HG03159 (cell line): Measurements from ENCODE around the gene IRAK2.
"Not testable (repeated sequence)": the region's sequence is repeated elsewhere in the genome, so short reads cannot be mapped to it uniquely, and the experiment has no call there.

Source experiments
- ATAC-seq: cut with Tn5 transposase; IDR thresholded peaks from one replicate; pipeline ENCODE4 v1.9.1; 2021; ENCODE audit warnings: mild to moderate bottlenecking, moderate library complexity; ENCODE audit not compliant: unreplicated experiment

Gene IRAK2

DNA sequence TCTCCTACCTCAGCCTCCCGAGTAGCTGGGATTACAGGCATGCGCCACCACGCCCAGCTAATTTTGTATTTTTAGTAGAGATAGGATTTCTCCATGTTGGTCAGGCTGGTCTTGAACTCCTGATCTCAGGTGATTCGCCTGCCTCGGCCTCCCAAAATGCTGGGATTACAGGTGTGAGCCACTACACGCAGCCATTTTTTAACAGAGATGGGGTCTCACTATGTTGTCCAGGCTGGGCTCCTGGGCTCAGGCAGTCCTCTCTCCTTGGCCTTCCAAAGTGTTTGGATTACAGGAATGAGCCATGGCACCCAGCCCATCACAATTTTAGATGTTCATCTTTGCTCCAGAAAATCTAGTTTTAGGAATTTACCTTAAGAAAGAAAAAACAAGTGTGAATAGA is 6.2 kb upstream of the IRAK2 start:
- ATAC-seq: not testable (repeated sequence)

DNA sequence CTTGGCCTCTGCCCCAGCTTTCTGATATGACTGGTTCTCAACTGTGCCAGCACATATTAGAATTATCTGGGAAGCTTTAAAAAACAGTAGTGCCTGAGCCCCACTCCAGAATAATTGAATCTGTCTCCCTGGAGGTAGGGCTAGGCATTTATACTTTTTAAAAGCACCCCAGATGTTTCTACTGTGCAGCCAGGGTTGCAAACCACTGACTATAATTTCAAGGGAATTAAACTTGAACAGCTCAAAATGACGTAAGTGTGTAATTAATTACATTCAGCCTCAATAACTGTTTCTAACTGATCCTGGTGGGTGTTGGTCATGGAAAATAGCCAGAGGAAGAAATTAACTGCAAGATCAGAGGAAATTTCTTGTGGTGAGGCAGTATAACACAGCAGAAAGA is 4.4 kb upstream of the IRAK2 start:
- ATAC-seq: no peak

DNA sequence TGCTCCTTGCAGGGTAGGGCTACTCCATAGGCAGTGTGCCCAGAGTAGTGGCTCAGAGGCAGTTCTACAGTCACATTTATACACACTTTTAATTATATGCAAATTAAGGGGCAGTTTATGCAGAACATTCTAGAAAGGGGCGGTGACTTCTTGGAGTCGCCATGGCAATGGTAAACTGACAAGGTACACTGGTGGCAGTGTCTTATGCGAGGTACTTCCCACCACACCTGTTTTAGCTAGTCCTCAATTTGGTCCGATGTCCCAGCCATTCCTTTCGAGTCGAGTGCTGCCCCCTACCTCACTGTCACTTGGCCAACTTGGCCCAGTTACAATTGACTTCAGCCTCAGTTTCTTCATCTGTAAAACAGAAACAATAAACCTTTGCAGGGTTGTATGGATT is 3.8 kb upstream of the IRAK2 start:
- ATAC-seq: no peak

DNA sequence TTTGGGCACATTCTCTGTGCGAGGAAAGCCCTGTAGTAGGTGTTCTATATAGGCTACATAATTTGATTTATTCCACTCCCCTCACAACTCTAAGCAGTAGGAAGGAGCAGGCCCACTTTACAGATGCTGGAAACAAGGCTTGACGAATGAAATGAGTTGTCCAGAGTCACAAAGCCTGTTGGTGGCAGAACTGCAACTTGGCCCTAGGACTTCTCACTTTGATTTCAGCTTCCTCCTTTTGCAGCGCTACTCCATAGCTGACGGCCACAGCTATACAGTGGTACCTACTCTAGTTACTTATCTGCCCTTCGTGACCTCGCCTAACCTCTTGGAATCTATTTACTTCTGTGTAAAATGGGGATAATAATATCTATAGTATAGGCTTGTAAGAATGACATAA is 2.5 kb upstream of the IRAK2 start:
- ATAC-seq: no peak

DNA sequence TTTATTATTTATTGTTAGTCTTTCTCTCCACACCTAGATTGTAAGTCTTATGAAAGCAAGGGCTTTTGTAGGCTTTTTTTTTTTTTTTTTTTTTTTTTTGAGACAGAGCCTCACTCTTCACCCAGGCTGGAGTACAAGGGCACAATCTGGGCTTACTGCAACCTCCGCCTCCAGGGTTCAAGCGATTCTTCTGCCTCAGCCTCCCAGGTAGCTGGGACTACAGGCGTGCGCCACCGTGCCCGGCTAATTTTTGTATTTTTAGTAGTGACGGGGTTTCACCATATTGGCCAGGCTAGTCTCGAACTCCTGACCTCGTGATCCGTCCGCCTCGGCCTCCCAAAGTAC is 546 bp upstream of the IRAK2 start:
- ATAC-seq: not testable (repeated sequence)

DNA sequence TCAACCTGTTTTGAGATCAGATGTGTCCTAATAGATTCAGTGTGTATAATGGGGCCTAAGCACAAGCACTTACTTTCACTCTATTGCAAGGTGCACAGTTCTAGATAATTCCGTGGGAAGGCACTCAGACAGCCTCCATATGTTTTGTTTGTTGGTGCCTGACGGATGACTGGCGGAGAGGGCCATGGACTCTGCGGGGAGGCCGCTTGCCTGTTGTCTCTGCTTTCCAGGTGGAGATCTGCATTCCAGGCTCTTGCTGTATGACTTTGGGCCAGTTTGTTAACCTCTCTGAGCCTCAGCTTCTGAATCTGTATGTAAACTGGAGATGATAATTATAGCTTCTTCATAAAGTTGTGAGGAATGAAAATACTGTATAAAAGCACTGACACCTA is 1.5 kb downstream of the IRAK2 start:
- ATAC-seq: no peak

DNA sequence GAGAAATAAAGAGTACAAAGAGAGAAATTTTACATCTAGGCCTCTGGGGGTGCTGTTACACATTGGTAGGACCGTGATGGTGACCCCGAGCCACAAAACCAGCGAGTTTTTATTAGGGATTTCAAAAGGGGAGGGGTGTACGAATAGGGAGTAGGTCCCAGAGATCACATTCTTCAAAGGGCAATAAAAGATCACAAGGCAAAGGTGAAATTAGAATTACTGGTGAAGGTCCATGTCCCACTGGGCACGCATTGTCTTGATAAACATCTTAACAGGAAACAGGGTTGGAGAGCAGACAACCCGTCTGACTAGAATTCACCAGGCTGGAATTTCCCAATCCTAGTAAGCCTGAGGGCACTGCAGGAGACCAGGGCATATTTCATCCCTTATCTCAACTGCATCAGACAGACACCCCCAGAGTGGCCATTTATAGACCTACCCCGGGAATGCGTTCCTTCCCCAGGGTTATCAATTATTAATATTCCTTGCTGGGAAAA is 4.3 kb downstream of the IRAK2 start:
- ATAC-seq: no peak

DNA sequence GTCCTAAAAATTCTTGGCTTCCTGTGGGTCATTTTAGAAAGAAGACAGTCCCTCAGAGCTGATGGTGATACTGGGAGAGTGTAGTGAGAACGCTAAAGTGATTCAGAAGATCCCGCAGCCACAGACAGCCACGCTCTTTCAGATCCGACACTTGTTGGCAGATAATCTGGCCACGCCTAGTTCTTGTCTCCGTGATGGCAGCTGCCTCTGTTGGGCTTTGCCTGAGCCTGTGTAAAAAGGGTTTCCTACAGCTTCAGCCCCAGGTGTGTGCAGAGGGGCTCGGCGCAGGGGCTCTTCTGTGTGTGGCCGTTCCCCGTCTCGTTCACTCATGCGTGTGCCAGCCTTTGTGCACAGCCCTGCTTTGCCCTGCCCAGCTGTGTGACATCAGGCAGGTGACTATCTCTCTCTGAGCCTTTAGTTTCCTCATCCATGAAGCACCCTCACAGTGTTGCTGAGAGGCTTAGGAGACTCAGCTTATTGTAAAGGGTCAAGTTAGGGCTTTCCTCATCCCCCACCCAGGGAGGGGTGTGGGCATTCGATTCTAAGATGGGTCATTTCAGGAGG is 6.3 kb downstream of the IRAK2 start:
- no peak for ATAC-seq

DNA sequence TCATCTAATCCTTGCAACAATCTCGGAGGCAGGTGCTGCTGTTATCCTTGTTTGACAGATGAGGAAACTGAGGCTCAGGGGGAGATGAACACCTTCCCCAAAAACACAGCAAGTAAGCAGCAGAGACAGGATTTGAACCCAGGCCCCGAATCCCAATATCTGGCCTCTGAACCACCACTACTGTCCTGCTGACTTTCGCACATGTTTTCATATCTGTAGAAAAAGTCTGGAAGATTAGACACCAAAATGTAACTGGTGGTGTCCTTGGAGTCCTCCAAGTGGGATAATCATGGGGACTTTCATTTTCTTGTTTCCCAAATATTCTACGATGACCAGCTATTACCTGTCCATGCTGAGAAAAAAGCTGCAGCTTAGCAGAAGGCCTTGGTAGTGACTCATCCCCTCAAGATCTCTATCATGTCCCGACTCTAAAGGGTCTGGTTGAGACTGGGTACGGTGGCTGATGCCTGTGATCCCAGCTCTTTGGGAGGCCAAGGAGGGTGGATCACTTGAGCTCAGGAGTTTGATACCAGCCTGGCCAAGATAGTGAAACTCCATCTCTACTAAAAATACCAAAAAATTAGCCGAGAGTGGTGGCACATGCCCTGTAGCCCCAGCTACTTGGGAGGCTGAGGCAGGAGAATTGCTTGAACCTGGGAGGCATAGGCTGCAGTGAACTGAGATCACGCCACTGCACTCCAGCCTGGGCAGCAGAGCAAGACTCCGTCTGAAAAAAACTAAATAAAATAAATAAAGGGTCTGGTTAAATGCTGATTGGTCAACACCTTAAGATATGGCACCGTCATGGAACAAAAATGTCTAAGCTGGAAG is 8.6 kb downstream of the IRAK2 start:
- ATAC-seq: no peak

DNA sequence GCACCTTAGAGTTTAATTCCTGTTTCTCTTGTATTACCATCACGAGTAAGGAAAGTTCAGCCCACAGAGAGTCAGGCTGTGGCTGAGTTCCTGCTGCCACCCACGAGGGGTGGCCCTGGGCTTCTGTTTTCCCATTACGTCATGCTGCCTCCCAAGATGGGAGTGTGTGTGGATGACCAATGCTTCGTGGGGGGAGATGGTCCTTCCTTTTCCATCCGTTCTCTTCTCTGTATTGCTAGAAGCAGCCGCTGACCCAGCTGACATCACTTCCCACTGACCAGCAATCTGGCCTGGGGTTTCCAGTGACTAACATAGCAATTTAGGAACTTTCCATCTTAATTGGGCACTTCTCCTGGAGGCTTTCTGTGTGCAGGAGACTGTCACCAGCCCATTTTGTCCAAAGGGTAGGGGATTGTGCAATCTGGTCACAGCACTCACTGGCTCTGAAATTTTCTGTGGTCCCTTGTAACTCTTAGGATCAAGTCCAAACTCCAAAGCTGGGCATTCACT is 9.3 kb downstream of the IRAK2 start:
- ATAC-seq: no peak

DNA sequence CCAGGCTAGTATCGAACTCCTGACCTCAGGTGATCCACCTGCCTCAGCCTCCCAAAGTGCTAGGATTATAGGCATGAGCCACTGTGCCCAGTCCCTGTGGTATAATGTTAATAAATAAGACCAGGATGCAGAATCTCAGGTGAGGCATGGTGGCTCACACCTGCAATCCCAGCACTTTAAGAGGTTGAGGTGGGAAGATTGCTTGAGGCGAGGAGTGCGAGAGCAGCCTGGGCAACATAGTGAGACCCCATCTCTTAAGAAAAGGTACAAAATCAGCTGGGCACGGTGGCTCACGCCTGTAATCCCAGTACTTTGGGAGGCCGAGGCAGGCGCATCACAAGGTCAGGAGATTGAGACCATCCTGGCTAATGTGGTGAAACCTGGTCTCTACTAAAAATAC is 10.6 kb downstream of the IRAK2 start:
- not testable (repeated sequence) for ATAC-seq

DNA sequence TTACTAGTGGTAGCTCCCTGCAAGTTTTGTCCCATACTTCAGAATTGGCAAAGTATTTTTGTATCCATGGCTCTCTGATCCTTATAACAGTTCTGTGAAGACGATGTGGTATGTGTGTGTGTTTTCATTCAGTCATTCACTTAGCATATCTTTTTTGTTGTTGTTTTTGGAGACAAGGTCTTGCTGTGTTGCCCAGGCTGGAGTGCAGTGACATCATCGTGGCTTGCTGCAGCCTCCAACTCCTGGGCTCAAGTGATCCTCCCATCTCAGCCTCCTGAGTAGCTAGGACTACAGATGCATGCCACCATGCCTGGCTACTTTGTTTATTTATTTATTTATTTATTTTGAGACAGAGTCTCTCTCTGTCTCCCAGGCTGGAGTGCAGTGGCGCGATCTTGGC is 11.4 kb downstream of the IRAK2 start:
- ATAC-seq: not testable (repeated sequence)

DNA sequence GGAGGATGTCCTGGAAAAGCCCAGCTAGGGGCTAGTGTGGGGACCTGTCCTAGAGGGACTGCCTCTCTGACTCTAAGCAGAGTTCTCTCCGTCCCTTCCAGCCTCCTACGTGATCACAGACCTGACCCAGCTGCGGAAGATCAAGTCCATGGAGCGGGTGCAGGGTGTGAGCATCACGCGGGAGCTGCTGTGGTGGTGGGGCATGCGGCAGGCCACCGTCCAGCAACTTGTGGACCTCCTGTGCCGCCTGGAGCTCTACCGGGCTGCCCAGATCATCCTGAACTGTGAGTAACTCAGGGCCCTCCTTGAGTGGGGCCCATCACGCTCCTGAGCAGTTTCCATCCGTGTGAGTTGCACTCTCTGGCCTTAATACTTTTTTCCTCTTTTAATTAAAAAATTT is 13.0 kb downstream of the IRAK2 start:
- ATAC-seq: no peak

DNA sequence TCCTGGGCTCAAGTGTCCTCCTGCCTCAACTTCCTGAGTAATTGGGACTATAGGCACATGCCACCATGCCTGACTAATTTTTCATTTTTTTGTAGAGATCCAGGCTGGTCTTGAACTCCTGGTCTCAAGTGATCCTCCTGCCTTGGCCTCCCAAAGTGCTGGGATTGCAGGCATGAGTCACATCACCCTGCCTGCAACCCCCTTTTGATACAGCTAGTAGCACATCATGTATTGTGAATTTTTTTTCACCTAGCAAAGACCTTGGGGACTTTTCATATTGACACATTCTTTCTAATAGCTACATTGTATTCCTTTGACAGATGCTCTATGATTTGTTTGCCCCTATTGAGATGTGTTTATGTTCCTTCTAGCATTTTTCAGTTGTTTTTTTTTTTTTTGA is 14.2 kb downstream of the IRAK2 start:
- no peak for ATAC-seq

DNA sequence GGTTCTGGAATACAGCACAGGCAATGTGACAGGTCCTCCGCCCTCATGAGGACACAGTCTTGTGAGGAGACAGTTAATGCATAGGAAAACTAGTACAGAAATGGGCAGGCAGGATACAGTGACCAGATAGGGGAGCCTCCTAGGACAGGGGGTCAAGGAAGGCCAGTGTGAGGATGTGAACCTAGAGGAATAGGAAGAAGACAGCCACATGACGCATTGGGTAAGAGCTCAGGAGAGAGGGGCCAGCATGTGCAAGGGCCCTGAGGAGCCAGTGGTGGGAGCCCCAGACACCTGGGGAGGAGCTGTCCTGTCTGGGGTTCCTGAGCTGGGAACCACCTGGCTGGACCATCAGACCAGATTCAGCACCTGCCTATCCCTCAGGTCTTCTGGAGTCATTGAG is 15.6 kb downstream of the IRAK2 start:
- ATAC-seq: no peak

DNA sequence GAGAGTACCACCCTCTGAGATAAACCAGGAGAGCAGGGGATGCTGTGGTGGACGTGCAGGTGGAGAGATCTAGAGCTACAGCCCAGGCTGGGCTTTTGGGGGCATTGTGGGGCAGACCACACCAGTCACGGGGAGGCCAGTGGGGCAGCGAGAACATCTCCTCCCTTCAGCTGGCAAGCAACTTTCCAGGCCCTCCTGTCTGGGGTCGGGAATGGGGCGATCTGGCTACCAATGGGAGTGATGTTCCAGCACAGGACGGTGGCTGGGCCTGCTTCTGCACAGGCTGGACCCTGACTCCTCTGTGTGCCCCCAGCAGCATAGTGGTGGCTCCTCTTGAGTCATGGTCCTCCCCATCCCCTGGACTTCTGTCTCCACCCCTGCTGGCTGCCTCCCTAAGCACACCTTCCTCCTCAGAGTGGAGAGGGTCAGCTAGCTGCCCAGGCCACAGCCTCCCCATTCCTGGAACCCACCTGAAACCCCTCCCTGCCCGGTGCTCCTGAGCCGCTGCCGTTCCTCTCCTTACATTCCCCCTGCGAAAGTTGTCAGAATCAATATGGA is 16.1 kb downstream of the IRAK2 start:
- no peak for ATAC-seq

DNA sequence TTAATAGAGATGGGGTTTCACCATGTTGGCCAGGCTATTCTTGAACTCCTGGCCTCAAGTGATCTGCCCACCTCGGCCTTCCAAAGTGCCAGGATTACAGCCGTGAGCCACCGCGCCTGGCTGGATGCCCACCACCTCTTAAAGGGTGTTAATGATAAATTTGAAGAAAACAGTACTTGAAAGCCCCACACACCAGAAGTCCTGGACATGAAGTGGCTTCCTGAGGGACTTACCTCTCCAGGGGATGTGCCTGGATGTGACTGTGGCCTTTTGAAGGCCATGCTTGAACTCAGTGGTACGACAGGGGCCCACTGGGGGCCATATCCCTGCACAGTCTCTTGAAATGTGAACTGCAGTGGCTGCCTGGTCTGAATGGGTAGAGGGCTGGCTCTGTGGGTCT is 18.2 kb downstream of the IRAK2 start:
- ATAC-seq: no peak

DNA sequence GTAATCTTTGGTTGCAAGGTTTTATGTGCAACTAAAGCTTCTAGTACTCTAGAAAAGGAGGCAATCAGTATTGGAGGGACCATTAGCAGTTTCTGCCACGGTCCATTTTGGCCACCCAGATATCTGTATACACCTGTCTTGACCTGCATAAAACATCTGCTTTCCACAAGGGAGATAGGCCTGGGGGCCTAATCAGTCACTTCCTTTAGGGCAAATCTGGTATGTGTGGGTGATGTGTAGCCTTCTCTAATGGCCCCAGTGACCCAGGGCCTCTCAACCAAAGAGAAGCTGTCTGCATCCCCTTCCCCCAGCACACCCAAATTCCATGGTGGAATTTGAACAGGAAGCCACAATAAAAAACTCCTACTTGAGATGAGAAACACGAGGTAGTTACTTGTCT is 19.5 kb downstream of the IRAK2 start:
- ATAC-seq: no peak

DNA sequence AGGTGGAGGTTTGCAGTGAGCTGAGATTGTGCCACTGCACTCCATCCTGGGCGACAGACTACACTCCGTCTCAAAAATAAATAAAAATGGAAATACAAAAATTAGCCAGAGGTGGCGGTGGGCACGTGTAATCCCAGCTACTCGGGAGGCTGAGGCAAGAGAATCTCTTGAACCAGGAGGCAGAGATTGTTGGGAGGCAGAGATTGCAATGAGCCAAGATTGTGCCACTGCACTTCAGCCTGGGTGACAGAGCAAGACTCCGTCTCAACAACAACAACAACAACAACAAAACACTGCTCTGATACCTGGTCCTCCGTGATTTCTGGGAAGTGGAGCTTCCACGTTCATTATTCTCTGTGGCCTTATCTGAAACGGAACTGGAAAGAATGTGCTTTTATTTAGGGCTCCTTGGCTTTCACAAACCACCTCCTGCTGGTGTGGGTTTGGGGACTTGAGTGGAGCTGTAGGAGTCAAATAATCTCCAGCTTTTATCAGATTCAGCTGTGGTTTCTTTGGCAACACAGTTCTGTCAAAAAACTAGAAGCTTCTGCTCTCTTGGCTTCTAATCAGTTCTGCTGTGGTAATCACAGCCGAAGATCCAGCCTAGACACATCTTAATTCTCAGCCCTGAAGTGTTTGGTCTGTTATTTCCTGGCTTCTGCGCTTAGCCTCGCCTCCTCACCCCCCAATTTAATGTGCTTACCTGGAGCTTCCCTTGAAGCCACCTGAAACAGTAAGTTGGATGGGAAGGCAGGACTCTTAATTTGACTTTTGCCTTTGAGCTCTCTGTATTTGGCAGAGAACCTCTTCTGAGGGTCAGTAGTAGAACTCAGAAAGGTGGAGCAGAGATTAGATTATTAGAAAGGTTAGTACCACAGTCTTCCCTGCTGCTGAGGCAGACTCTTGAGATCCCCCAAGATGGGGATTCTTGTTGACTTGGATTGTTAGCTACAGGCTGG is 21.4 kb downstream of the IRAK2 start:
- ATAC-seq: no peak

DNA sequence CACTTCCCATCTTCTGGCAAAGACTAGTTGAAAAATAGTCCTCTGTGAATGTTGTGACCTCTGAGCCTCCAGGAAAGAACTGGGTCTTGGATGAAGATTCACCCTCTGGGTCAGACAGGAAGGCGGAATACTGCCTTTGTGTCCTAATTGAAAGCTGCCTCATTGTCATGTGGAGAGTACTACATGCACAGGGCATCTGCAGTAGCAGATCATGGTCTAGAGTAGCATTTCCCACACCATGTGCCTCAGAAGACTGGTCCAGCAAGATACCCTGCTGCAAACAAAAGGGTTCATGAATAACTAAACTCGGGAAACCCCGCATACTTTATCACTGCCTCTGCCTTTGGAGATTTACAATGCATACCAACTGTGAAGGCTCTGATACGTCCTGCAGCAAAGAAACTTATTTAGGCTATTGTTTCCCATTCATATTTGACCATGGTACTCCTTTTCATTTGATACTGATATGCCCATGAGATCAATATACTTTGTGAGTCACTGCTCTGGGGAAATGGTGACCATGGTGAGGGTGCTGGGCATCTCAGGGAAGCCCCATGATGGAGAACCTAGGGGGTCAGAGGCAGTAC is 22.7 kb downstream of the IRAK2 start:
- ATAC-seq: no peak

DNA sequence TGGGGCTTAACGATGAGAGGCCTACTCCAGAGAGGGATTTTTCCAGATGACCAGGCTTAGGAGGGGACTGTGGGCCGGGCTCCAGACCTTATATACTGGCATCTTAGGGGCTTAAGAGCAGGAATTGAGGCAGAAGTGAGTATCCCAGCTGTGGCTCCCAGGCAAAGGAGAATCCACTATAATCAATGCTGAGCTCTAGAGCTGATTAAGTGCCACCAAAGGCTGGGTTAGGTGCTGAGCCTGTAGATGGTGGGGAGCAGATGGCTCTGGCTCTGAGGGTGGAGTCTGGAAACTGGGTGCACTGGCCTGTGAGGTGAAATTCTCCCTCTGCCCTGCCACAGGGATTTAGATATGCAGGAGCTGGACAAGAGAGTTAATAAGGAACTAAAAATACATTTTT is 23.2 kb downstream of the IRAK2 start:
- ATAC-seq: no peak
